T1000 (cell line): ENCODE data around the gene CDK3.
A peak's percentile ranks its signal among the peaks of the same experiment; 100 is the strongest.

ENCODE experiments used
- DNase-seq: peaks from one replicate; lab custom pipeline; 2025; ENCODE audit warnings: mixed read lengths; lab: John Stamatoyannopoulos, UW

Gene CDK3

DNA sequence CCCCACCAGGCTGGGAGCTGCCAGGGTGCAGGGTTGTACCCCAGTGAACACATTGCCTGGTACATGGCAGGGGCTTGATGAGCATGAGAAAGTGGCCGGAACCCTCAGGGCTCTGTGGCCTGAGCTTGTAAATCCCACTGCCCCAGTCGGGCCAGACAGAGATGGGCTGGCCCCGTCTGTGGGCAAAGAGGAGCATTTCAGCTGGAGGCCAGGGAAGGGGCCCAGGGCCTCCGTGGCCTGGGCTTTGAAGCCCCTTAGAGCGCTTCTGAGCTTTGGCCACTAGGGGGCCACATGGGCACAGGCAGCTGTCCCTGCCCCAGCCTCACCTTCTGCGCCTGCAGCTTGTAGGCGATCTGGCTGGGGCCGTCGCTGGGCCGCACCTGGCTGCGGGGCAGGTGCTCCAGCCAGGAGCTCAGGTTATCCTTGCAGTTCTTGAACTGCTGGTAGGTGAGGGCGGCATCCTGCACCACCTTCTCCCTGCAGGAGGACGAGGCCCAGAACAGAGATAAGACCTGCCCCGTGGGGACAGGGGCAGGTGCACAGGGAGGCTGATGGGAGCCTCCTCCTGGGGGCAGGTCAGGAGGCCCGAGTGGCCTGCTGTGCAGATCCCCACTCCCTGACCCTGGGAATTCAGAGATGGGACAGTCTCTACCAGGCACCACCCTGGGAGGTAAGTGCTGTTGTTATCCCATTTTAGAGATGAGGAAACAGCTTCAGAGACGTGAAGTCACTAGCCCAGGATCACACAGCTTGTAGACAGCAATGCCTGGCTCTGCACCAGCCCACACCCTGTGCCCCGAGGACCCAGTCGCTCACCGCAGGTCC lies 13.7 kb downstream of the CDK3 start:
- peak; percentile 51 for DNase-seq

DNA sequence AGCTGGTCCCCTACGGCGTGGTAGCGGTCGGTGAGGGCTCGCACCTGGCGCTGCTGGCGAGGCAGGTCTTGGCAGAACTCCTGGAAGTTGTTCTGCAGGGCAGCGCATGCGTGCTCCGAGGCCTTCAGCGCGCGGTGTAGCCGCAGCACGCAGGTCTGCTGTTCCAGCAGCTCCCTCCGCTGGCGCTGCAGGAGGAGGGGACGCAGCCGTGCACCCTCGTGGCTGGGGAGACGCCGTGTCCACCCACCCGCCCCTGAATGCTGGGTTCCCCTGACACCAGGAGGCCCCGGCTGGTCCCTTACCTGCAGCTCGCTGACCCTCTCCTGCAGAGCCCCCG lies 14.2 kb downstream of the CDK3 start:
- no peak for DNase-seq

GRCh38 chr17:76017481-76018339 lies 17.1 kb downstream of the CDK3 start:
- no peak for DNase-seq

DNA sequence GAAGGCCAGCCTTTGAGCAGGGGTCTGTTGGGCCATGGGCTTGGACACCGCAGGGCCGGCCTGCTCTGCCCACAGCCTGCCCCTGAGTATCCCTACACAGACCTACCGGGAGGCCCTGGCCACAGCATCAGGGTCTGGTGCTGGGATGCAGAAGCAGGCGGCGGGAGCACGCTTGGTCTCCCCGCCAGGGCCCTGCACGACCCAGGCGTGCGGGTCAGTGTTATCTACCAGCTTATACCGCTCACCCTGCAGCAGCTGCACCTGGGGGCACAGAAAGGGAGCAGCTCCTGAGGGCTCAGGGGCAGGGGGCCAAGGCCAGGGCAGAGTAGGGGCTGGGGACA lies 17.7 kb downstream of the CDK3 start:
- no peak for DNase-seq

DNA sequence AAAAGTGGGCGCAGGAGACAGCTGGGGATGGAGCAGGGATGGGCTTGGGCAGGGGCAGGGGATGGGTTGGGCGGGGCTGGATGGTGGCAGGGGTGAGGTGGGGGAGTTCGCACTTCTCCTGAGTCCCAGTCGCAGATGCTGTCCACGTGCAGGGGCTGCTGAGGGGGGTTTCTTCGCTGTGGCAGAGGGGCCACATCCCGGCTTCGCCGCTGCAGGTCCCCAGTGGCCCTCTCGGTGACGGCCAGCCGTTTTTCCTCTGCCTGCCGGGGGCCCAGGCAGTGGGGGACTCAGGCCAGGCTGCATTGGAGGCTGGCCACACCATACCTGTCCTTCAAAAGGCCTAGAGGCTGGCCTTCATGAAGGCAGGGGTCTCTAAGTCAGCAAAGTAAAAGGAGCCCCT lies 18.1 kb downstream of the CDK3 start:
- no peak for DNase-seq

DNA sequence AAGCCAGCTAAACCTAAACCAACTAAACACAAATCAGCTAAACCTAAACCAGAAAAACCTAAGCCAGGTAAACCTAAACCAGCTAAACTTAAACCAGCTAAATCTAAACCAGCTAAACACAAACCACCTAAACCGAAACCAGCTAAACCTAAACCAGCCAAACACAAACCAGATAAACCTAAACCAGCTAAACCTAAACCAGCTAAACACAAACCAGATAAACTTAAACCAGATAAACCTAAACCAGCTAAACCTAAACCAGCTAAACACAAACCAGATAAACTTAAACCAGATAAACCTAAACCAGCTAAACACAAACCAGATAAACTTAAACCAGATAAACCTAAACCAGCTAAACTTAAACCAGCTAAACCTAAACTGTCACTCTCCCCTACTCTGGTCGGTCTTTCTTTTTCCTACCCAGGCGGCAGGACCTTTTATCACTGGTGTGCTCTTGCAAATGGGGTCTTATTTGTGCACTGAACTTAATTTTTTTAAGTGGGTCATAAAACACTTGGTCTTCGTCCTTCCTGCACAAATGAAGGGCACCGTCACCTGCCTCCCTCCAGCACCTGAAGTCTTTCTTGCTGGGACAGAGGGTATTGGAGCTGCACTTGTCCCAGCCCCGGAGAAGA lies 19.3 kb downstream of the CDK3 start:
- DNase-seq = no peak

GRCh38 chr17:76022285-76022684 lies 21.6 kb downstream of the CDK3 start:
- no peak for DNase-seq

- no peak for DNase-seq
Observed at GRCh38 chr17:76022973-76023899, 22.6 kb downstream of the CDK3 start.

GRCh38 chr17:76023900-76024237 lies 23.2 kb downstream of the CDK3 start:
- DNase-seq = no peak

GRCh38 chr17:76024353-76024752 lies 23.7 kb downstream of the CDK3 start:
- DNase-seq = no peak

DNA sequence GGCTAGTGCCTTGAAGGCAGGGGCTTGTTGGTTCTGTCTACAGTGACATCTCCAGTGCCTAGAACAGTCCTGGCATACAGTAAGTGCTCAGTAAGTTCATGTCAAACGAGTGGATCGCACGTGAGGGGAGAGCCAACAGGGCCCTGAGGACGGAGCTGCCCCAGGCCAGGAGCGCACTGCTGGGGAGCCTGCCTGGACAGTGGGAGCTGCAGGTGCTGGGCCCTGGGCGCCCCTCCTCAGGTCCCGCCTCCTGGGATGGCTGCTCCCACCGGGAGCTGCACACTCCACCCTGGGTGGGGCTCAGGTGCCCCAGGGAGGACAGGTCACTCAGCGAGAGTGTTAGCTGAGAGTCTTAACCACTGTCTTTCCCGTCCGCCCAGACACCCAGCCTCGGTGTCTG lies 24.6 kb downstream of the CDK3 start:
- no peak for DNase-seq

- DNase-seq = no peak
Observed at GRCh38 chr17:76026714-76027158, 26.1 kb downstream of the CDK3 start.

DNA sequence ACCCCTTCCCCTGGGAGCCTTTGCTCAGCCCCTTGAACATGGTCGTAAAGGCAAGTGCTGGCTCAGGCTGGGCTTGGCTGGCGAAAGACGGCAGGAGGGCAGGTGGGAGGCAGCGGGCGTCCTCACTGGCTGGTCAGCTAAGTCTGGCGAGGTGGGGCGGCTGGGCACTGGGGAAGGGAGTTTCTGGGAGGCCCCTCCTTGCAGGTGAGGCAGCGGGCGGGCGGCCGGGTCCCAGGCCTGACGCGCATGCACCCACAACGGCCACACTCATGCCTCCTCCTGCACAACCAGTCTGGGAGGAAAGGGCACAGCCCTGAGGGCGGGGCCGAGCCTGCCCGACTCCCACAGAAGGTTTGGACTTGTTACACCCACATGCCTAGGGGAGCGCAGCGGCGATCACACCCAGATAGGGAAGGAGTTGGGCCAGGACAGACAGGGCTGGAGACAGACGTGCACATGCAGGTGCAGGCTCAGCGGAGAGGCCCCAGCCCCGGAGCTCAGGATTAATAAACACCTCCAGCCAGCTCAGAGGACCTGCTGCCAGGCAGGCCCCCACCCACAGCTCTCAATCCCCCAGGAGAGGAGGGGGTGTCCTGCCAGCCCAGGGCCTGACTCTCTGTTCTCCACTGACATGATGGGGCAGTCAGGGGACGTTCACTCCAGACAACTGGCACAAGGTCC lies 26.6 kb downstream of the CDK3 start, which contains the start of gene EVPL:
Gene EVPL (minus strand): TSS at position 148 of the 681 bp plus-strand sequence. CDS start 108 bp downstream, at position 40.
- no peak for DNase-seq

- DNase-seq = no peak
Observed at GRCh38 chr17:76032073-76032779, 31.6 kb downstream of the CDK3 start.

GRCh38 chr17:76032780-76033108 lies 32.1 kb downstream of the CDK3 start:
- DNase-seq = no peak

GRCh38 chr17:76033139-76033538 lies 32.5 kb downstream of the CDK3 start:
- DNase-seq = no peak

DNA sequence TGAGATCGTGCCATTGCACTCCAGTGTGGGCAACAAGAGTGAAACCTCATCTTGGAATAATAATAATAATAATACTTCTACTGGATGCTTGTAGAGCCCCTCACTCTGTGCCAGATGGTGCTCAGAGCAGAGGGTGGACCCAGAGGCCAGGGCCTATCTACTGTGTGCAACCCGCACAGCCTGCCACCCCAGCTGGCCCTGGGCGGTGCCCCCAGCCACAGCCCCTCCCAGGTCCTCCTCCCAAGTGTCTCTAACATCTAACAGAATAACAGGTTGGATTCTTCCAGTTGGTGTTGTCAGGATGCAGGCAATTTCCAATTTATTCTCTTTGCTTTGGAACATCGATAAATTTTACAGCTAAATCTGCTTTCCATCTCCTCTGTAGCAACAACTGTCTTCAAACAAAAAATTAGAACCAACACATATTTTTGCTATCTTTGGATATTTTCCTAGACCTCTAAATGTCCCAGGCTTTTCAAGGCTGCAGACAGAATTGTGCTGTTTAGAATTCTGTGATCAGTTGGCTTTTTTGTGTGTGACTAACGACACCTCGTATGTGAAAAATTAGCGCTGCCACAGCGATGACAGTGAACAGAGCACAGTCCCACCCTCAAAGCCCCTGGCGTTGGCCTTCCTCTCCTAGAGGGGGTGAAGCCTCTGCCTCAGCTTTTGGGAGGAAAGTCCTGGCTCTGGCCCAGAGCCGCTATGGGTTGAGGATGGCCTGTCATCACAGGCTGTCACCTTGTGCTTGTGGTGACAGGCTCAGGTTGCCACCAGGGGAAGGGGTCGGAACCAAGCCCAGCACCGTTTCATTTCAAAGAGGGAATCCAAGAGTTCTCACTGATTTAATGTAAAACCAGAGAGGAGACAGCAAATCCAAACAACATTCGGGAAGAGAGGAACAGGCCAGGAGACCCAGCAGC lies 34.0 kb downstream of the CDK3 start:
- no peak for DNase-seq

DNA sequence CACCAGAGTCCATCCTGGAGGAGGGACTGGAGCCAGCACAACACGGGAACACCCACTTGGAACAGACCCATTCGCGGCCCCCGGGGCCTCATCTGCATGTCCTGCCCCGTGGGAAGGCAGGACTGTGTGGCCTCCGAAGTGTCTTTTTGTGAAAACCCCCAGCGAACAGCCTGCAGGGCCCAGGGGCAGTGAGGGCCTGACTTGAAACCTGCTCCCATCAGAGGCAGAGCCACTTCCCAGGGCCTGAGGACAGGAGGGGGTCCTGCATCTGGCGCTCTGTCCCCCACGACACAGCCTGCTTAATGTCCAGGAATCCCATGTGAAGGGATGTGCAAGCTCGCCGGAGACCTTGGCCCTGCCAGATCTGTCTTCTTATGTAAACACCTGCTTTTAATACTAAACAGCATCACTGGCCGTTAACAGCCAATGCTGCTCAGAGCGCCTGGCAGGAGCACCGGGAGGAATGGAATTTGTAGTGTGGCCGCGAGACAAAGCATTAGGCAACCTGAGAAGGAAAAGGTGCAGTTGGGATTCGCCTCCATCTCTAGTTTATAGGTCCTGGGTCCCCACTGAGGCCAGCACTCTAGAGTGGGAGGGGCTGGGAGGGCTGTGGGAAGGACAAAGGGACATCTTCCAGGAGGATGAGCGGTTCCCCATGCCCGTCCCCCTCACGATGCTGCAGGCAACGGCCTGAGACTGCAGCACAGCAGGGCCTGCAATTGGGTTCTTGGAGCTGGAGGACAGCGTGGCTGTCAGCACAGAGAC lies 36.0 kb downstream of the CDK3 start:
- no peak for DNase-seq

- DNase-seq = no peak
Observed at GRCh38 chr17:76038050-76038449, 37.4 kb downstream of the CDK3 start.
